GM19467 (cell line): Measurements from ENCODE around the gene DRAM2.
"Not testable (repeated sequence)": the region's sequence is repeated elsewhere in the genome, so short reads cannot be mapped to it uniquely, and the experiment has no call there.

Experiments used
- ATAC-seq: cut with Tn5 transposase; IDR thresholded peaks from one replicate; pipeline ENCODE4 v1.9.1; 2021; ENCODE audit warnings: mild to moderate bottlenecking, moderate library complexity; ENCODE audit not compliant: unreplicated experiment

Gene DRAM2

DNA sequence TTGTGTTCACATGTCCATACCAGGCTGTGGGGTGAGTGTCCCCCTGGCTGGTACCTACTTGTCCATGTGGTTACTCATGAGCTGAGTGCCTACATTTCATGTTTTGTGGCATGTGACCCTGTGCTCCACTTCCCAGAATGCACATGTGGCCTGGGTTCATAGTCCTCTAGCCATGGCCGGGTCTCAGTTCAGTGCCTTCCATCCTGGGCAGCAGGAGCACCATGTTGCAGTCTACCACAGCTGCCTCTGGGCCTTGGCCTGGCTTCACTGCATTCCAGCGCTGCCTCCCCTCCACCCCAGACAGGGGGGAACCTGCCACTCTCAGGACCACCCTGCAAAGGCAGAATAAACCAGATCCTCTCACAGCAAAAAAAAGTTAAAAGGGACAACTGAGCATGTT lies 5.6 kb upstream of the DRAM2 start:
- ATAC-seq = no peak

DNA sequence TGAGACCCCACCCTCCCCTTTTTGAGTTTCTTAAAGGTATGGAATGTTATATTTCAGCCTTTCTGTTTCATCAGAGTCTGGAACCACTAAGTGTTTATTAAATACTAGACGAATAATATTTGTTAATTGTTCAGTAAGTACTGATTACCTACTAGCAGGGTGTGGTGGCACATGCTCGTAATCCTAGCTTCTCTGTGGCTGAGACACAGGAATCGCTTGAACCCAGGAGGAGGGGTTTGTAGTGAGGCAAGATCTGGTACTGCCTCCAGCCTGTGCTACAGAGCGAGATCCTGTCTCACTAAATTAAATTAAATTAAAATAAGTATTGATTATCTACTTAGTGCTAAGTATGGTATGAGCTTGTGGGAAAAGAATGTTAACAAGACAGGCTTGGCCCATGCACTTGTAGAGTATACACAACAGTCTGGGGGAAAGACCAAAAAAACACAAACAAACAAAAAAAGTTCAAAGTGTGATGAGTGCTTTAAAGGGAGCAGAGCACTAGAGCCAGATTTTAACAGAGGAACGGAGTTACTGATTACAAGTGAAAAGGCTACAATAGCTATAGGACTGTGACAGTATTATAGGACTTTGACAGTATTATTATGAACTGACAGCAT lies 2.6 kb upstream of the DRAM2 start:
- ATAC-seq = no peak

GRCh38 chr1:111141245-111142220 lies 1.6 kb upstream of the DRAM2 start:
- no peak for ATAC-seq

GRCh38 chr1:111140680-111140967 lies 731 bp upstream of the DRAM2 start:
- ATAC-seq = peak; percentile 25

DNA sequence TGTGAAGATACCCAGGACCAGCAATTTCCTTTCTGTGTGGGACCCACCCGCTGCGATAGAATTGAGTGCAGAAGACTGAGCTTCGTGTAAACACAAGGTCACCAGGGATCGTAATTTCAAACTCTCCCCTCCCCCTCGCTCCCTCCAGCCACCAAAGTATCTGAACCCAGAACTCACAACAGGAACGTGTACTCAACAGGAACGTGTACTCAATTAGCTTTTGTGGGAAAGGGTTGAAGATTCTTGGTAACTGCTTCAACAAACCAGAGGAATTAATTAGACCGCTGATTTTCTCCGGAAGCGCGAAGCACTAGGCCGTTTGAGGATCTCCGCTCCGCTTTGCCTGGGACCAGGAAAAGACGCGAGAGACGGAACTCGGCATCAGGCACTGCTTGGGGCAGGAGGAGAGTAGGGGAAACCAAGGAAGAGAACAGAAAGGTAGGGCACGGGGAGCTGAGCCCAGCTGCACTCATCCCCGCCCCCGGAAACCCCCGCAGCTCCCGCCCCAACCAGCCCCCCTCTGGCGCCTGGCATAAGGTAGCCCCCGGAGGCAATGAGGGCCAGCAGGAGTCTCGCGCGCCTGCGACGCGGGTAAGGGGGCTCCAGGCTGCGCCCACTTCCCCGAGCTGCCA lies 453 bp downstream of the DRAM2 start:
- peak; percentile 32 for ATAC-seq

- no peak for ATAC-seq
Observed at GRCh38 chr1:111133866-111134265, 6.0 kb downstream of the DRAM2 start.

DNA sequence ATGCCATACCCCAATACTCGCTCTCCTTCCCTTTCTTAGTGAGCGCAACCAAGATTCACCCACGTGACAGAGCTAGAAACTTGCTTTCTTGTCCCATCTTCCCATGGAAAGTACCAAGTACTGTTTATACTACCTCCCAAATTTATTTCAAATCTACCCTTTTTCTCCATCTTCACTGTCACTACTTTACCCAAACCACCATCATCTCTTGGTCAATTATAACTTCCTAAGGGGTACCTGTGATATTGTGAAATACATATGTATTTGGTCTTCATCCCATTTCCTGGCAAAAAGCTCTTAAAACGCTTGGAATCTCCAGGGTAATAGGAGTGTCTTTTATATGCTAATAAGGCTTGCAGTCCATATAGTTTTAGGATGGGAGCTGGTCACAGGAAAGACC lies 8.2 kb downstream of the DRAM2 start:
- no peak for ATAC-seq

- no peak for ATAC-seq
Observed at GRCh38 chr1:111129376-111129775, 10.5 kb downstream of the DRAM2 start.

DNA sequence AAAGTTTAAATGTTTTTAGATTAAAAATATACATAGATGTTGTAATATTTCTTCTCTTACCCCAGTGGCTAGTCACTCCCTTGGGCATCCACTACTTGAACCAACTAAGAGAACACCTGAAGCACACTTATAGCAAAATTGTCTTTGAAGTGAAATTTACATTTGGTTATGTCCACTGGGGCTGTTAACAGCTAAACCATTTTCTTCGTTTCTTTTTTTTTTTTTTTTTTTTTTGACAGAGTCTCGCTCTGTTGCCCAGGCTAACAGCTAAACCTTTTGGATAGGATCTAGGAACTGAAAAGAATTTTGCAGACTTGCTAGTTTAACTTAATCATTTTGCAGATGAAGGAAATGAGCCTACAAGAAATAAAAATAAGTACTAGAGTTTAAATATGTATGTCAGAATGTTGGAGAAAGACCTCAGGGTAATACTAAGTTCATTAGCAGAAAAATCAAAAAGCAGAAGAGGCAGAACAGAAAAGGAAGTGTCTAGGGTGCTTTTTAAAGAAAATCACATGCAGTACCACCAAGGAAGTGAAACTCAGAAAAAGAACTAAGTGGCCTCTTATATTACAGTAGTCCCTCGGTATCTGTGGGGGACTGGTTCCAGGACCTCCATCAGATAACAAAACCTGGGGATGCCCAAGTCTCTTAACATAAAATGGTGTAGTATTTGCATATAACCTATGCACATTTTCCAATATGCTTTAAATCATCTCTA lies 11.8 kb downstream of the DRAM2 start:
- peak; percentile 74 for ATAC-seq

GRCh38 chr1:111126354-111126753 lies 13.5 kb downstream of the DRAM2 start:
- no peak for ATAC-seq

DNA sequence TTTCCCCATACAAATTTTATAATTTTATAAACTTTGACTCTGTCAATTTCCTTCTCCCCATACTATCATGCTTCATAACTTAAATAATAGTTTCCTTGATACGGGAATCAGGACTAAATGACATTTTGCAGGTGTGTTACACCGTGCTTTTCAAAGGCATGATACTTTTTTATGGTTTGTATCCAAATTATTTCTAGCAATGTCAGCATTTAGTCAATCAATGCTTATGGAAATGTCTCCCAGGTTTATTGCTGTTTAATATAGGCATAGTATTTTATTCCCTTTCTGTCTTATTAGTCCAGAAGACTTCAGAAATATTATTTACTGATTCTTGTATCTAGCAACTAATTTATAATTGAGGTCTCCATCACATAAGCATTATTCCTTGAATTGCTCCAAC lies 23.4 kb downstream of the DRAM2 start:
- no peak for ATAC-seq

- ATAC-seq = no peak
Observed at GRCh38 chr1:111110197-111110899, 29.5 kb downstream of the DRAM2 start.

DNA sequence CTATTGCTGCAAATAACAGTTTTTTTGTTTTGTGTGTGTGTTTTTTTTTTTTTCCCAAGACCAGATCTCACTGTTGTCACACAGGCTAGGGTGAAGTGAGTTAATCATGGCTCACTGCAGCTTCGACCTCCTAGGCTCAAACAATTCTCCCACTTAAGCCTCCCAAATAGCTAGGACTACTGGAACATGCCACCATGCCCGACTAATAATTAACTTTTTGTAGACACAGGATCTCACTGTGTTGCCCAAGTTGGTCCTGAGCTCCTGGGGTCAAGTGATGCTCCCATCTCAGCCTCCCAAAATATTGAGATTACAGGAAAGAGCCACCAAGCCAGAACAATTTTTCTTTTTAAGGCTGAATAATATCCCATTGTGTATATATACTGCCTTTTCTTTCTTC lies 34.9 kb downstream of the DRAM2 start:
- ATAC-seq = no peak

GRCh38 chr1:111101854-111102642 lies 37.8 kb downstream of the DRAM2 start:
- no peak for ATAC-seq

DNA sequence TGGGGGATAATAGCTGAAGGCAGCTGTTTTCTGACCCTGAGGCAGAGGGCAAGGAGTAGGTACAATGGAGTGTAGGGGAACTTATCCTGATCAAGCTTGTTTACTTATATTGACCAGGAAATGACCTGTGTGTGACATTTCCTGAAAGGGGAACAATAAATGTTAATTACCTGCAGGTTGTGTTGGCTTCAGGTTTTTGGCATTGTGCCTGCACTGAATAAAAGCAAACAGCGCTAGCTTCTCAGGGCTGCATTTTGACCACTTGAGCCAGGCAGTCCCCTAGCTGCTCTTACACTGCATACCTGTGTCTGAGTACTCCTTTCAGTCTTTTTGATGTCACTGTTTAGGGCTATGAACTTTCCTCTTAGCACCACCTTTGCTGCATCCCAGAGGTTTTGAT lies 40.6 kb downstream of the DRAM2 start:
- no peak for ATAC-seq

DNA sequence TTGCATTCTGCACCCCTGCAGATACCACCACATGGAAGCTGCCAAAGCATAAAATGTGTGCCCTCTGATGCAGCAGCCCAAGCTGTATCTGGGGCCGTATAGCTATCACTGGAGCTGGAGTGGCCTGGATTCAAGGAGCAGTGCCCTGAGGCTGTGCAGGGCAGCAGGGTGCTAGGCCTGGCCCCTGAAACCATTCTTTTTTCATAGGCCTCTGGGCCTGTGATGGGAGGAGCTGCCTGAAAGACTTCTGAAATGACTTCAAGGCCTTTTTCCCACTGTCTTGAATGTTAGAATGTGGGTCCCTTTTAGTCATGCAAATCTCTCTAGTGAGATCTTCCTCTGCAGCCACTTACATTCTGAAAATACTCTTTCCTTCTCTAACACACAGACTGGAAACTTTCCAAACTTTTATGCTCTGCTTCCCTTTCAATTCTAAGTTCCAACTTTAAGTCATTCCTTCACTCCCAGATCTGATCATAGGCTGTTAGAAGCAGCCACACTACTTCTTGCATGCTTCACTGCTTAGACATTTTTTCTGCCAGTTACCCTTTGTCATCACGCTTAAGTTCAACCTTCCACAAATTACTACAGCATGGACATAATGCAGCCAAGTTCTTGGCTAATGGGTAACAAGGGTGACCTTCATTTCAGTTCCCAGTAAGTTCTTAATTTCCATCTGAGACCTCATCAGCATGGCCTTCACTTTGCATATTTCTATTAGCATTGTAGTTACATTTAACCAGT lies 42.4 kb downstream of the DRAM2 start:
- ATAC-seq = no peak

DNA sequence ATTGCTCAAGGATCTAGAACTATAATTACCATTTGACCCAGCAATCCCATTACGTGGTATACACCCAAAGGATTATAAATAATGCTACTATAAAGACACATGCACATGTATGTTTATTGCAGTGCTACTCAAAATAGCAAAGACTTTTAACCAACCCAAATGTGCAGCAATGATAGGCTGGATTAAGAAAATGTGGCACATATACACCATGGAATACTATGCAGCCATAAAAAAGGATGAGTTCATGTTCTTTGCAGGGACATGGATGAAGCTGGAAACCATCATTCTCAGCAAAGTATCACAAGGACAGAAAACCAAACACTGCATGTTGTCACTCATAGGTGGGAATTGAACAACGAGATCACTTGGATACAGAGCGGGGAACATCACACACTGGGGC lies 44.5 kb downstream of the DRAM2 start:
- ATAC-seq = not testable (repeated sequence)

- ATAC-seq = no peak
Observed at GRCh38 chr1:111089638-111090037, 50.3 kb downstream of the DRAM2 start.

- ATAC-seq = no peak
Observed at GRCh38 chr1:111085676-111086075, 54.2 kb downstream of the DRAM2 start.
